ENCODE results near the gene CRCP. TPM values are rescaled to one million over a fixed set of nuclear protein-coding genes. Genes with fewer than 3 reads are reported as not detected.

The CRCP gene
- total RNA-seq, 5 donors from 2014 or later (not counting 1 experiment from before 2014, with no cell fraction given) = 29.9 to 33.7 (median 31.6) TPM

DNA sequence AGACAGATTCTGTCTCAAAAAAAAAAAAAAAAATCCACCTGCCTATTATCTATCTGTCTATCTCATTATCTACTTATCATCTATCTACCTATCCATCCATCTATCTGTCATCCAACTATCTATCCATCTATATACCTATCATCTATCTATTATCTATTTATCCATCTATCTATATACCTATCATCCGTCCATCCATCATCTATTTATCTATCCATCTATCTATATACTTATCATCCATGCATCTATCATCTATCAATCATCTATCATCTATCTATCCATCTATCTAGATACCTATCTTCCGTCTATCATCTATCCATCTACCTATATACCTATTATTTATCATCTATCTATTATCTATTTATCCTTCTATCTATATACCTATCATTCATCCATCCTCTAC, 74.0 kb downstream of the CRCP start:
- 72% methylated on average over 2 of the region's 2 CpGs for WGBS (ENCODE audit: insufficient coverage)
- CTCF ChIA-PET = interaction anchor here in 1 of 2 donors (0.7 kb wide), 1 partner anchor 225 kb away, joined by 5 read pairs; no protein-coding TSS in a partner anchor
- DNase-seq = no peak
- H3K27ac Mint-ChIP-seq = no peak overlapping the region
- no peak overlapping the region for H3K4me3 ChIP-seq (ENCODE audit: control insufficient read depth in 1 of 2, extremely low read depth in 1 of 2, low read length in 1 of 2)
- no peaks in the 10 kb centered on the region for H3K9me3 ChIP-seq
- no peak for ATAC-seq (replicated peaks in 1 of 4)
- H3K36me3 ChIP-seq (ENCODE audit: control insufficient read depth in 2 of 2, extremely low read depth in 1 of 2, insufficient read depth in 1 of 2, low read length in 1 of 2) = no peaks in the 10 kb centered on the region
- H3K4me3 Mint-ChIP-seq = no peak overlapping the region
- H3K4me1 ChIP-seq (ENCODE audit: control insufficient read depth in 1 of 2, extremely low read depth in 1 of 2, insufficient read depth in 2 of 2, low read length in 2 of 2) = no peaks in the 10 kb centered on the region
- H3K27ac ChIP-seq (ENCODE audit: low read length) = no peak overlapping the region
- peaks cover 0 to 4% of the 10 kb centered on the region in 2 donors for H3K27me3 Mint-ChIP-seq
- H3K36me3 Mint-ChIP-seq = no peaks in the 10 kb centered on the region
- H3K9me3 Mint-ChIP-seq = no peaks in the 10 kb centered on the region
- H3K4me1 Mint-ChIP-seq = no peaks in the 10 kb centered on the region
- peaks cover 0 to 10% of the 10 kb centered on the region in 2 experiments for H3K27me3 ChIP-seq (replicated peaks in 1 of 2; ENCODE audit: control insufficient read depth in 2 of 2, extremely low read depth in 1 of 2, insufficient read depth in 2 of 2, low read length in 1 of 2)
- POLR2A ChIA-PET = interaction anchor here in 1 of 2 donors (0.6 kb wide), 1 partner anchor 754 kb away, joined by 3 read pairs; no protein-coding TSS in a partner anchor

DNA sequence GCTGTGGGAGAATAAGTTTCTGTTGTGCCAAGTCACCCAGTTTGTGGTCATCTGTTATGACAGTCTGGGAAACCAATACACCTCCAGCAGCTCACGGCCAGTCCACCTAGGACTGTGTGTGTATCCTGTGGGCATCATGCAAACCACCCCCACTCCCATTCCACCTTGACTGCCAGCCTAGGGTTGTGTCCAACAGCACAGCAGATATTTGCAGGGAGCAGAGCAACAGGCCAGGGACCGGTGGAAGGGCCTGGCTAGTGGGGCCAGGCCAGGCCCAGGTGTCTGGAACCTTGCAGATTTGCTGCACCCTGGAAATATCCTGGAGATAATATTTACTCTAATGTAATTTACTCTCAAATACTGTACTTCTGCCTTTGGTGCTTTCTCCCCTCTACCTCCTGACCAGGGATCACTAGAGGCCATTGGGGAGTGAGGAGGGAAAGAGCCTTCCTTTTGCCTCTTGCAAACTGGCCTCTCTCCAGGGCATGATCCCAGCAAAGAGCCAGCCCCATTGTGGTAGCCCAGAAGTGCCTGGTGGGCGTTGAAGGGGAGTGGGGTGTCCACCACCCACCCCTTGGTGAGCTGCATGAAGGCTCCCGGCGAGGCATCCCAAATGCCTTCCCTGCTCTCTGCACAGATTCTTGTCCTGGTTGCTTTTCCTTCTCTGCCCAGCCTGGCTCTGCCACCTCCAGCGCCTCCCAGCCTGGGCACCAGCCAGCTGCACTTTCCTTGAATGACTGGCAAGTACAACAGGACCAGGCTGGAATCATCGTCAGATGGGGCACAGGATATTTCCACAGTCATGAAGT, 75.3 kb downstream of the CRCP start:
- no peaks in the 10 kb centered on the region for H3K4me1 ChIP-seq (ENCODE audit: control insufficient read depth in 1 of 2, extremely low read depth in 1 of 2, insufficient read depth in 2 of 2, low read length in 2 of 2)
- CTCF ChIA-PET = no interaction called here
- no peak overlapping the region for H3K27ac Mint-ChIP-seq

DNA sequence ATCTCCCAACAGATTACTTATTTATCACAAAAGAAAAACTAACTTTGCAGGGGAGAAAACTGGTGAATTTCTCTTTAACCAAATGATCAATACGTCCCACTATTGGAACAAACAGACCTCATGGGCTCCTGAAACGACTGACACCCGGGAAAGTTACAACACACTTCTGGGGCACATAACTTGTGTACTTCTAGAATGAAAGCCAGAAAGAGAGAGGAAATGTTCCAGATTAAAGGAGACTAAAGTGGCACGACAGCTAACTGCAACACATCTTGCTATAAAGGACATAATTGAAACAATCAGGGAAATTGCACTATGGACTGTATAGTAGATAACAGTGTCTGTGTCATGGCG, 75.8 kb downstream of the CRCP start:
- H3K9me3 ChIP-seq = no peaks in the 10 kb centered on the region
- peaks cover 0 to 12% of the 10 kb centered on the region in 2 experiments for H3K27me3 ChIP-seq (replicated peaks in 1 of 2; ENCODE audit: control insufficient read depth in 2 of 2, extremely low read depth in 1 of 2, insufficient read depth in 2 of 2, low read length in 1 of 2)
- ChIA-PET CTCF (no interaction called here), POLR2A (no interaction called here)
- Mint-ChIP-seq H3K27me3 (peaks cover 0 to 4% of the 10 kb centered on the region in 2 donors), H3K36me3 (no peaks in the 10 kb centered on the region), H3K9me3 (no peaks in the 10 kb centered on the region), H3K27ac (no peak overlapping the region), H3K4me1 (no peaks in the 10 kb centered on the region), H3K4me3 (no peak overlapping the region)
- WGBS (ENCODE audit: insufficient coverage) = no CpG with 5 or more reads among the region's 5 CpGs
- DNase-seq (no peak), ATAC-seq (replicated peaks in 1 of 4) (no peak)
- H3K27ac ChIP-seq (ENCODE audit: low read length) = no peak overlapping the region
- H3K4me1 ChIP-seq (ENCODE audit: control insufficient read depth in 1 of 2, extremely low read depth in 1 of 2, insufficient read depth in 2 of 2, low read length in 2 of 2) = no peaks in the 10 kb centered on the region
- no peak overlapping the region for H3K4me3 ChIP-seq (ENCODE audit: control insufficient read depth in 1 of 2, extremely low read depth in 1 of 2, low read length in 1 of 2)
- no peaks in the 10 kb centered on the region for H3K36me3 ChIP-seq (ENCODE audit: control insufficient read depth in 2 of 2, extremely low read depth in 1 of 2, insufficient read depth in 1 of 2, low read length in 1 of 2)

More for the DNA sequence above, 75.3 kb downstream of the CRCP start:
- no peak for ATAC-seq (replicated peaks in 1 of 4)
- Mint-ChIP-seq H3K4me1 (no peaks in the 10 kb centered on the region), H3K4me3 (no peak overlapping the region), H3K36me3 (no peaks in the 10 kb centered on the region), H3K9me3 (no peaks in the 10 kb centered on the region), H3K27me3 (peaks cover 0 to 4% of the 10 kb centered on the region in 2 donors)
- H3K27me3 ChIP-seq (replicated peaks in 1 of 2; ENCODE audit: control insufficient read depth in 2 of 2, extremely low read depth in 1 of 2, insufficient read depth in 2 of 2, low read length in 1 of 2) = peaks cover 0 to 10% of the 10 kb centered on the region in 2 experiments
- H3K27ac ChIP-seq (ENCODE audit: low read length) = no peak overlapping the region
- no peak for DNase-seq
- H3K4me3 ChIP-seq (ENCODE audit: control insufficient read depth in 1 of 2, extremely low read depth in 1 of 2, low read length in 1 of 2) = no peak overlapping the region
- no peaks in the 10 kb centered on the region for H3K36me3 ChIP-seq (ENCODE audit: control insufficient read depth in 2 of 2, extremely low read depth in 1 of 2, insufficient read depth in 1 of 2, low read length in 1 of 2)
- H3K9me3 ChIP-seq = no peaks in the 10 kb centered on the region
- 88% methylated on average over 7 of the region's 7 CpGs for WGBS (ENCODE audit: insufficient coverage)
- POLR2A ChIA-PET = no interaction called here

DNA sequence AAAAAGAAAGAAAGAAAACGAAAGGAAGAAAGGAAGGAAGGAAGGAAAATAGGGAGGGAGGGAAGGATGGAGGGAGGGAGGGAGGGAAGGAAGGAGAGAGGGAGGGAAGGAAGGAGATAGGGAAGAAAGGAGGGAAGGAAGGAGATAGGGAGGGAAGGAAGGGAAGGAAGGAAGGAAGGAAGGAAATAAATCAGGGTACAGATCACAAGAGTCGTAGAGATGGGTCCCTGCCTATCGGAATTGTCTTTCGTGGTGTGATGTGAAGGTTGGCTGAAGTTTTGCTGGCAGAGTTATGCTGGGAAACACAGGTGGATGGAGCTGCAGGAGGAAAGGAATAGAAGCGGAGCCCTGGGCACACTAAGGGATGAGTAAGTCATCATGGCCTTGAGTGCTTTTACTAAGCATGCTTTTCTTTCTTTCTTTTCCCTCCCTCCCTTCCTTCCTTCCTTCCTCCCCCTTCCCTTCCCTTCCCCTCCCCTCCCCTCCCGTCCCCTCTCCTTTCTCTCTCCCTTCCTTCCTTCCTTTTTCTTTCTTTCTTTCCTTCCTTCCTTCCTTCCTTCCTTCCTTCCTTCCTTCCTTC, 78.6 kb downstream of the CRCP start:
- 44% methylated on average over 3 of the region's 6 CpGs for WGBS (ENCODE audit: insufficient coverage)
- H3K36me3 ChIP-seq (ENCODE audit: control insufficient read depth in 2 of 2, extremely low read depth in 1 of 2, insufficient read depth in 1 of 2, low read length in 1 of 2) = no peaks in the 10 kb centered on the region
- ATAC-seq (replicated peaks in 1 of 4) = no peak
- peaks cover 0 to 21% of the 10 kb centered on the region in 2 experiments for H3K27me3 ChIP-seq (replicated peaks in 1 of 2; ENCODE audit: control insufficient read depth in 2 of 2, extremely low read depth in 1 of 2, insufficient read depth in 2 of 2, low read length in 1 of 2)
- no peaks in the 10 kb centered on the region for H3K4me1 ChIP-seq (ENCODE audit: control insufficient read depth in 1 of 2, extremely low read depth in 1 of 2, insufficient read depth in 2 of 2, low read length in 2 of 2)
- no peak overlapping the region for H3K27ac ChIP-seq (ENCODE audit: low read length)
- ChIA-PET POLR2A (no interaction called here), CTCF (no interaction called here)
- H3K27me3 Mint-ChIP-seq = peaks cover 0 to 6% of the 10 kb centered on the region in 2 donors
- DNase-seq = no peak
- H3K27ac Mint-ChIP-seq = no peak overlapping the region
- H3K4me1 Mint-ChIP-seq = no peaks in the 10 kb centered on the region
- no peak overlapping the region for H3K4me3 ChIP-seq (ENCODE audit: control insufficient read depth in 1 of 2, extremely low read depth in 1 of 2, low read length in 1 of 2)
- no peaks in the 10 kb centered on the region for H3K36me3 Mint-ChIP-seq
- no peaks in the 10 kb centered on the region for H3K9me3 Mint-ChIP-seq
- H3K9me3 ChIP-seq = no peaks in the 10 kb centered on the region
- no peak overlapping the region for H3K4me3 Mint-ChIP-seq

DNA sequence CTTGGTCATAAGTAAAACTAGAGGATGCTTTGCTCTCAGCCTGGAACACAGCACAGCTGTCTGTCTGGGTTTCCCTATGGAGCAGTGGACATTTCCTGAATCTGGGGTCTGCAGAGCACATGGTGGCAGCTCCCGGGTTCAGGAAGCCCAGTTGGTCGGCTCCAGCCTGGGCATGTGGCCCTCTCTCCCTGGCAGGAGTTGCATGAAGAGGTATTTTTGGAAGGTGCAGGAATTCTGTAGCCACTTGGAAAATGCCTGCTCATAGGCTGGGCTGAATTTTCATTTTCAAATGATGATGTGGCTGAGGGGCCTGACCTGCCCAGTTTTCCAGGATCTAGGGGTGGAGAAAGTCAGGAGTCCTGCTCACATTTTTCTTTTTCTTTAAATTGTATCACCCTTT, 83.8 kb downstream of the CRCP start:
- ATAC-seq (replicated peaks in 1 of 4) = no peak
- Histone ChIP-seq H3K27ac (ENCODE audit: low read length) (no peak overlapping the region), H3K36me3 (ENCODE audit: control insufficient read depth in 2 of 2, extremely low read depth in 1 of 2, insufficient read depth in 1 of 2, low read length in 1 of 2) (no peaks in the 10 kb centered on the region), H3K9me3 (no peaks in the 10 kb centered on the region), H3K4me3 (ENCODE audit: control insufficient read depth in 1 of 2, extremely low read depth in 1 of 2, low read length in 1 of 2) (no peak overlapping the region), H3K4me1 (ENCODE audit: control insufficient read depth in 1 of 2, extremely low read depth in 1 of 2, insufficient read depth in 2 of 2, low read length in 2 of 2) (no peaks in the 10 kb centered on the region), H3K27me3 (replicated peaks in 1 of 2; ENCODE audit: control insufficient read depth in 2 of 2, extremely low read depth in 1 of 2, insufficient read depth in 2 of 2, low read length in 1 of 2) (peaks cover 0 to 23% of the 10 kb centered on the region in 2 experiments)
- H3K4me3 Mint-ChIP-seq = no peak overlapping the region
- peaks cover 7 to 9% (median 8%) of the 10 kb centered on the region in 3 donors for H3K4me1 Mint-ChIP-seq
- peaks cover 5 to 15% of the 10 kb centered on the region in 2 donors for H3K27me3 Mint-ChIP-seq
- no peaks in the 10 kb centered on the region for H3K9me3 Mint-ChIP-seq
- no peak for DNase-seq
- ChIA-PET CTCF (no interaction called here), POLR2A (no interaction called here)
- H3K27ac Mint-ChIP-seq = no peak overlapping the region
- WGBS (ENCODE audit: insufficient coverage) = no CpG with 5 or more reads among the region's 2 CpGs
- no peaks in the 10 kb centered on the region for H3K36me3 Mint-ChIP-seq

DNA sequence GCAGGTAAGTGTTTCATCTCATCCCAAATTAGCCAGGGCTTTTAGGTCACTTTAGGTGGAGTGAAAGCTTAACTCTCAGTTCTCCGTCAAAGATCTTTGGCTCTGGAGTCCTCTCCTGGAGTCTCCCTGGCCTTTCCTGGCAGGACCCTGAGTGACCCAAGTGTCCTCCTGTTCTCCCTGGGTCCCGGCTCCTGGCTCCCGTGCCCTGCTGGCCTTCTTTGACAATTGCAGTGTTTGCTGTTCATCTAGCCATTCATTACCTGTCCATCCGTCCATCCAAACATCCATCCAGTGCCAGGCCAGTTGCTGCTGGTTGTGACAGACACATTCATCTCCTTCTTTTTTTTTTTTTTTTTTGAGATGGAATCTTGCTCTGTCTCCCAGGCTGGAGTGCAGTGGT, 84.3 kb downstream of the CRCP start:
- POLR2A ChIA-PET = no interaction called here
- 85% methylated on average over 4 of the region's 4 CpGs for WGBS (ENCODE audit: insufficient coverage)
- no peak overlapping the region for H3K4me3 Mint-ChIP-seq

More for the DNA sequence above, 84.3 kb downstream of the CRCP start:
- Histone ChIP-seq H3K27ac (ENCODE audit: low read length) (no peak overlapping the region), H3K4me1 (ENCODE audit: control insufficient read depth in 1 of 2, extremely low read depth in 1 of 2, insufficient read depth in 2 of 2, low read length in 2 of 2) (no peaks in the 10 kb centered on the region), H3K4me3 (ENCODE audit: control insufficient read depth in 1 of 2, extremely low read depth in 1 of 2, low read length in 1 of 2) (no peak overlapping the region), H3K36me3 (ENCODE audit: control insufficient read depth in 2 of 2, extremely low read depth in 1 of 2, insufficient read depth in 1 of 2, low read length in 1 of 2) (no peaks in the 10 kb centered on the region), H3K27me3 (replicated peaks in 1 of 2; ENCODE audit: control insufficient read depth in 2 of 2, extremely low read depth in 1 of 2, insufficient read depth in 2 of 2, low read length in 1 of 2) (peaks cover 0 to 26% of the 10 kb centered on the region in 2 experiments), H3K9me3 (no peaks in the 10 kb centered on the region)
- Mint-ChIP-seq H3K4me1 (peaks cover 7 to 9% (median 8%) of the 10 kb centered on the region in 3 donors), H3K36me3 (no peaks in the 10 kb centered on the region), H3K9me3 (no peaks in the 10 kb centered on the region), H3K27me3 (peaks cover 5 to 15% of the 10 kb centered on the region in 2 donors), H3K27ac (no peak overlapping the region)
- ATAC-seq (replicated peaks in 1 of 4) (no peak), DNase-seq (no peak)
- CTCF ChIA-PET = no interaction called here
